LNCAP (cell line): ENCODE results near the gene ERCC3.

Experiments
- CTCF ChIP-seq: fragments of 450-650 bp; IDR thresholded peaks from 2 replicates; pipeline ENCODE4 v1.5.1; 2017; ENCODE audit warnings: mild to moderate bottlenecking

Gene ERCC3

GRCh38 chr2:127293748-127294562, at the start of gene ERCC3:
TSS of gene ERCC3 (minus strand) at chr2:127294144. CDS start at chr2:127294081, 63 bp downstream.
- TF ChIP-seq CTCF = no peak

GRCh38 chr2:127343277-127343676, 49.3 kb upstream of the ERCC3 start:
- TF ChIP-seq CTCF = no peak

DNA sequence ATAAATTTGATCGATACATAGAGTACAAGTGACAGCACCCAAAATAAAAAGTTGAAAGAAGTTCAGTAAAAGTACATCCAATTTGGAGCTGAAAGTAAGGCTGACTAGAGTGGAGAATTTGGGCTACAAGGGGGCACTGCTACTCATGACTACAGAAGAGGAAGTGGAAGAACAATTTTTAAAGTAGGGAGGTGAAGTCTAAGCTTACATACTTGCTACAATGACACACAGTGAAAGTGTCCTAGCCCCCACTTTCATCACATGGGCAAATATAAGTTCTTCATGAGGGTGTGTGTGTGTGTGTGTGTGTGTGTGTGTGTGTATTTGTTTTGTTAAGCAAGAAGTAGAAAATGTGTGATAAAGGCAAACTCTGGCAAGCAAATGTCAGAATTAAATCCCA, 48.2 kb upstream of the ERCC3 start:
- no peak for TF ChIP-seq CTCF

GRCh38 chr2:127332335-127332734, 38.4 kb upstream of the ERCC3 start:
- no peak for TF ChIP-seq CTCF

DNA sequence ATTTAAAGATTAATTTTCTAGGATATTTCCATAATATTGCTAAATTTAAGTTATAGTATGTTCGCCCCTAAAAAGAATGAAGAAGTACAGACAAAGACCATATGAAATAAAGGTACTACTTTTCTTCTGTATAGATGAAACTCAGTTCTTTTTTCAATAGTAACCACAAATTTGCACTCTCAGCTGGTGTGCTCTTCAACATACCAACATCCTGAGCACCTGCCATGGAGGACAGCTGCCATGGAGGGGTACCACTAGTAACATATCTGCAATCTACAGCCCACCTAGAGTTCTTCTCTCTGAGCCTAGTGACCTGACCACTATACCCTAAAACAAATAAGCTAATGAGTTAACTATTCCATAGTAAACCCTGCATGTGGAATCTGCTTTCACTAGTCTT, 36.8 kb upstream of the ERCC3 start:
- TF ChIP-seq CTCF = no peak

DNA sequence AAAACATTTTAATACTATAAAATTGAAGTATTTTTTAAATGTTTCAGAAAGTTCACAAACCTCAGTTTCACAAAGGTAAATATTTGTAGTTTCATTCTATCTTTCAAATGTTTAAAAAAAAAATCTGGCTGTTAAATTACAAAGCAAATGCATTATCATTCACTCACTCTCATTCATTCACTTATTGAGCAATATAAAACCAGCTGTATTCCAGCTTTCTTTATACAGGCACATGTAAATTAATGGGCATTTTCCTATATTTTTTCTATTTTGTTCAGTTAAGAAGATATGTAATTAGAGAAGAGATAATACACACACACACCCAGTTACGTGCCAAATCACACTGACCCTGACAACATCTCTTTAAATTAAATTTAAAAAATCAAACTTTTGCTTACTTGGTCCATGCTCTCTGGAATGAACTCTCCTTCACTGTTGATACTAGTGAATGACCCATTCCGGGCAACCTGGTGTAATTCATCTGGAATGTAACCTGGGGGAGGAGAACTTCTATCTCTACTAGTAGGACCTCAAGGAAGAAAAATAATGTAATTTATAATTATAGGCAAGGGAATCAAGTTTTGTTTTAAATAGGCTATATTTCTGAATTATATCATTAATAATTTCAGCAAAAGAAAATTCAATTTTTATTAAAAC, 32.5 kb upstream of the ERCC3 start:
- TF ChIP-seq CTCF = no peak

DNA sequence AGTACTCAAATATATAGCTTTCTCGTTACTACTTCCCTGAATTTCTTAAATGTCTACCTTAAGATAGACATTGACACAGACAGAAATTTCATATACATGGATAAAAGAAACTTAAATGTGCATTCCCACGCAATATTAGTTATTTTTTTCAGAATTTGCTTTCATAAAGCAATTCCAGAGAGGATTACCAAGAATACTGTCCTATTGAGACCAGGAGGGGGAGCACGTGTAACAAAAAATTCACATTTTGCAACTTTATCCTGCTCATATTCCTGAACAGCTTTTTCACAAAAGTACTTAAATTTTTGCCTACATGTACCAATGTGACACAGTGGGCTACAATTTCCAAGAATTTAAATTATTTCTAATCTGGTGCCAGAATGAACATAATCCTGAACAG, 30.7 kb upstream of the ERCC3 start:
- TF ChIP-seq CTCF = peak; percentile 57
